Measurements from ENCODE around the gene CLCN6.
A peak's percentile ranks its signal among the peaks of the same experiment; 100 is the strongest.

The CLCN6 gene

GRCh38 chr1:11790880-11791715 is 14.9 kb upstream of the CLCN6 start:
- intact Hi-C loops (cut with DNase I) = no loop called here
- DNase-seq = peak in 40 of 42 donors; percentile 23 to 78 (median 54)

DNA sequence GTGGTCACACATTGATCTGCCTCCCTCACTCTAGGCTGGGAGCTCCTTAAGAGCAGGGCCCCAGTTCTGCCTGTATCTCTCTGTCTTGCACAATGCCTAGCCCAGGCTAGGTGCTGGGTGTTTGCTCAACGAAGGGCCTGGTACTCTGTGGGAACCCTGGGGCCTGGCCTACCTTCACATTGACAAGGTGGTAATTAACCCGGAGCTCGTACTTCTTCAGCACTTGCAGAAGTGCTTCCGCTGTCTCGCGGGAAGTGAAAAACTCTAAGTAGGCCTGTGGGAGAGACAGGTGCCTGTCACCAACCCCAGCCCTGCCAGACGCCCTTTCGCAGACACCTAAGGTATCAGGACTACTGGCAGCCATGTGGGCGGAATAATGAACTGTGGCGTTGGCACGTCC is 13.9 kb upstream of the CLCN6 start:
- peak in 25 of 42 donors; percentile 25 to 65 (median 44) for DNase-seq
- intact Hi-C loops (cut with DNase I) = no loop called here

GRCh38 chr1:11793819-11794218 is 12.2 kb upstream of the CLCN6 start:
- DNase-seq = peak in 1 of 42 donors; percentile 28
- intact Hi-C loops (cut with DNase I) = no loop called here

- intact Hi-C loops (cut with DNase I) = no loop called here
- DNase-seq = no peak
Measured at GRCh38 chr1:11794446-11795237, 11.3 kb upstream of the CLCN6 start.

GRCh38 chr1:11795238-11795890 is 10.6 kb upstream of the CLCN6 start:
- intact Hi-C loops (cut with DNase I) = no loop called here
- no peak for DNase-seq

GRCh38 chr1:11796036-11796828 is 9.8 kb upstream of the CLCN6 start:
- no peak for DNase-seq
- intact Hi-C loops (cut with DNase I) = no loop called here

DNA sequence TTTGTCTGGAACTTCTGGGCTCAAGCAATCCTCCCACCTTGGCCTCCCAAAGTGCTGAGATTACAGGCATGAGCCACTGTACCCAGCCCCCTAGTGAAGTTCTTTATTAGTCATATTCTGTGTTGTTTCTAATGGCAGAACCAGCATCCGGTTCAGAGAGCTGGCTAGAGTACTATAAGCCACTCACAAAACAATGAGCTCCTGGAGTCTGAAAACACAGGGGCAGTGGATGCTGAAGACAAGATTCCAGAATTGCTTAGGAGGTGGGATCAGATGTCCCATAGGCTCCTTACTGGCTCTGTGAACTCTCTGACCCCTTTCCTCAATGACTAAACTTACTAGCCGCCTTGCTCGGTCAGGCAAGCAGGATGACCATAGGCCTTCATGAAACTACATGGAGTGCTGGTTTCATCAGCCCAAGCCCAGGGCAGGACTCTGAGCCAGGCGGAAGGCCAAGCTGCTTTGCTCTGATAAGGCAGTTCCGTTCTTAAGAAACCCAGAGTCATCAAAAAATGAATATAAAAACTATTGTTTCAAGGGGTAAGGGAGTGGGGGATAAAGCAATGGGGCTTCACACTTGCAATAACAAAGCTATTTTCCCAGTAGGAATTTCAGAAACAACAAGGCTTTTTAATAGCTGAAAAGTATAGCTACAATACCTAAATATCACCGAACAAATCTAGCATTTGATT is 8.3 kb upstream of the CLCN6 start:
- peak in 1 of 42 donors; percentile 36 for DNase-seq
- intact Hi-C loops (cut with DNase I) = no loop called here

DNA sequence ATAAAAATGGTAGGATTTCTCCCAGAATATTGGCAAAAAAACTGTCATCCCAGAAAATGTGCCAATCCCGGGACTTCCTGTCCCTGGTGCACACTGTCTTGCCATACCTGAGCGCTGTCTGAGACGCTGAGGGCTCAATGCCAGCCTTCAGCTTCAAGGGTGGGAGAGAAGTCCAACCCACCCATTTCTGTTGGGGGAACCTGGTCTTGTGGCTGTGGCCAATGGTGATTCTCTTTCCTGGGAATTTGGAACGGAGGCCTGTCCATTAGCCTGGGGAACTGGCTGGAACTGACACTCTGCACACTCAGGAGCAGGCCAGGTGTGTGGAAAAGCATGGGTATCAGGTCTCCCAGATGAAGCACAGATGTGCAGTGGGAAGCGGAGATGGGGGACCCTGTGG is 6.9 kb upstream of the CLCN6 start:
- intact Hi-C loops (cut with DNase I) = no loop called here
- DNase-seq = peak in 1 of 42 donors; percentile 35

DNA sequence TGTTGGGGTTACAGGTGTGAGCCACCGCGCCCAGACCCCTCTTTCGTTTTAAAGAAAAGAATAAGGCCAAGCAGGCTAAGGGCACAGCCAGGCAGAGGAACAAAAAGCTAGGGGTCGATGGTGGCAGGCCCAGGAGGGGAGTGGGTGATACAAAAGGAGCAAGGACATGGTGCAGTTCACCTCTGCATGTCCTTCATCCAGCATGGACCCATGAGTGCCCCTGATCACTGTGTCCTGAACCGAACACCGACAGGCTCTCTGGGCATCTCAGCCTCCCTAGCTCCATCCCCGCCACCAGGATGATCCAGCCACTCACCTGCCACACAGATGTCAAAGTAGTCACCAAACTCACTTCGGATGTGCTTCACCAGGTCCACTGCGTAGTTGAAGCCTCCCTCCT is 6.1 kb upstream of the CLCN6 start:
- peak in 1 of 42 donors; percentile 10 for DNase-seq
- intact Hi-C loops (cut with DNase I) = loop anchor here (5.0 to 10.0 kb wide), 3 partner anchors 63 to 1325 kb away; partner anchors contain the start of genes AGTRAP, DFFA, FBXO2 and FBXO44

DNA sequence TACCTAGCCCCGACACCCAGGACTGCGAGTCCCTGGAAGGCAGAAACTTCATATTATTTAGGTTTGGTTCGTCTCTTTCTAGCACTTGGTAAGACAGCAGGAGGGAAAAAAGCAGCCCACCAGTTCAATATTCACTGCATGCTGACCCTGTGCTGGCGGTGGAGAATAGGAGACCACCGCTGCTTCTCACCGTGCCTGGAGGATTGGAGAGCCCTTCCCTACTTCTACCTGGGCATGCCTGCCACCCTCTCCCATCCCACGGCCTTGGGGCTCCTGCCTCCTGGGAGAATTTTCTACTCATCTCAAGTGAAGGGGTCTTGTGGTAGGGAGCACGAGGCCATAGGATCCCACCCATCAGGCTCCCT is 5.6 kb upstream of the CLCN6 start:
- DNase-seq = no peak
- intact Hi-C loops (cut with DNase I) = loop anchor here (5.0 to 10.0 kb wide), 3 partner anchors 63 to 1326 kb away; partner anchors contain the start of genes AGTRAP, DFFA, FBXO2 and FBXO44

DNA sequence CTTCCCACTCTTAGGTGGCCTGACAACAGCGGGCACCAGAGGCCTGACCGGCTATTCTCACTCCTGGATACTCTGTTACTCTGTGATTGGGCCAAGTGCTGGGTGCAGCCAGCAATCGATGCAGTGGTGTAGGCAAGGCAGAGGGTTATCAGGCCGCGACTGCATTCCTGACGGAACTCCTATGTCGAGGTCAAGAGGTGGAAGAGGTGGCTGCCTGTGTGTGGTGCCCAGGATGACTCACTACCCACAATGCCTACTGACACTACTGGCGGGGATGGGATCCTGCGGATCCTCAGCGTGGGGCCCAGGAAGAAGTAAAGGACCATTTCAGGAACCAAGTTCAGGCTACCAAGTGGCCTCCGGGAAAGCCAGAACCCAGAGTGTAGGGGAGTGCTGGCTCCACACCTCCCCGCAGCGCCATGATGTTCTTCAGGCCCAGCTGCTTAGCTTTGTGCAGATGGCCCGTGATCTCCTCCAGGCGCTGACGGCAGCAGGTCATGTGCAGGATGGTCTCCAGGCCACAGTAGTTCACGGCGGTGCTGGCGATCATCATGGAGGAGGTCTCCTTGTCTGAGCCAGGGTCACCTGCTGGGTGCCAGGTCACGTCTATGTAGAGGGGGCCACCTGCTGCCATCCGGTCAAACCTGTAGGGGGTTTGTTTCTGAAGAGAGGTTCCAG is 5.1 kb upstream of the CLCN6 start:
- intact Hi-C loops (cut with DNase I) = loop anchor here (5.0 to 10.0 kb wide), 3 partner anchors 64 to 1326 kb away; partner anchors contain the start of genes AGTRAP, DFFA, FBXO2 and FBXO44
- peak in 1 of 42 donors; percentile 38 for DNase-seq

DNA sequence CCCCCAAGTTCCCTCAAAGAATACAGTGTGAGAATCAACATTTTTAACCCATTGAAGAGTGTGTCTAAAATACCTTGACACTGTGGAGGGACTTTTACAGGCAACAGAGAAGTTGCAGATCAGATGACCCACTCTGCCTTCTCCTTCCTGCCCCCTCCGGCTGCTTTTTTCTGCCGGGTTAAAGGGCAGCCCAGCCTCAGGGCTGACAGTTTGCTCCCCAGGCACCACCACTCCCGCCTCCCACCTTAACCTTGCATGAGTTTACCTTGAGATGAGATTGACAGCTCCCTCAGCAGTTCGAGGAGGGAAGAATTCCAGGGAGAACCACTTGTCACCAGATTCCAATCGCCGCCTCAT is 3.4 kb upstream of the CLCN6 start:
- intact Hi-C loops (cut with DNase I) = loop anchor here (5.0 to 10.0 kb wide), 3 partner anchors 65 to 1328 kb away; partner anchors contain the start of genes AGTRAP, DFFA, FBXO2 and FBXO44
- DNase-seq = peak in 30 of 42 donors; percentile 32 to 76 (median 48)

DNA sequence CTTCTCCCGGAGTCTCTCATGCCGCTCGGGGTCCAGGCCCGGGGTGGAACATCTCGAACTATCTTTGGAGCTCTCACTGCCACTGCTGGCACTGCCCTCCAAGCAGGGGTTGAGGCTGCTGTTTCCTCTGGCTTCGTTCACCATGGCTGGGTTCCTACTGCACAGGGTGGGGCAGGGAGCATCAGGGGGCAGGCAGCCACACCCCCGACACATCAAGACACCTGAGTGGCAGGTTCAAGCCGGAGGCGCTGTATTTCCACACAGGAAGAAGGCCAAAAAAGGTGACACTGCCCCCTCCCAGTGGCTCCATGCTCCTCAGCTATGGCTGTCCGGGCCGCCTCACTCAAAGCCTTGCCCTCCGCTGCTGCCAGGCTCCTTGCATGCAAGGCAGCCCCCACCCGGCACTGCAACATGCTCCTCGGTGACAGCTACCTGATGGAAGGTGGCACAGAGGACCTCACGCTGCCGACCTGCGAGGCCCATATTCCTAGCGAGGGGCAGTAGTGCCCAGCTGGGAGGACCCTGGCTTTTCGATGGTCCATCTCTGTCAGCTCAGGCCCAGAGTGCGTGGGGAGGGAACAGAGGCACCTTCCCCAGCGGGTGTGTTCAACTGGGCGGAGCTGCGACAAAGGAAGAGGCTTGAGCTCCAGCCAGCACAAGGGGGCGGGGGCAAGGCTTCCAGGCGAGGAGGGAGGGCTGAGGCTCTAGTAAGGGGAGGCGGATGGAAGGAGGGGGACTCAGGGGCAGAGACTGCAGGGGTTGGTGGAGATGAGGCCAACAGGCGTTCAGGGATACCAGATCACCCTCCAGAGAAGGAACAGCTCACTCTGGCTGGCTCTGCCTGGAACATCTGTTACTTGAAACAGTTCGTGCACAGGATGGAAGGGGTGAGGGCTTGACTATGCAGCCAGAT is 2.8 kb upstream of the CLCN6 start:
- intact Hi-C loops (cut with DNase I) = loop anchor here (5.0 to 10.0 kb wide), 3 partner anchors 66 to 1328 kb away; partner anchors contain the start of genes AGTRAP, DFFA, FBXO2 and FBXO44

DNA sequence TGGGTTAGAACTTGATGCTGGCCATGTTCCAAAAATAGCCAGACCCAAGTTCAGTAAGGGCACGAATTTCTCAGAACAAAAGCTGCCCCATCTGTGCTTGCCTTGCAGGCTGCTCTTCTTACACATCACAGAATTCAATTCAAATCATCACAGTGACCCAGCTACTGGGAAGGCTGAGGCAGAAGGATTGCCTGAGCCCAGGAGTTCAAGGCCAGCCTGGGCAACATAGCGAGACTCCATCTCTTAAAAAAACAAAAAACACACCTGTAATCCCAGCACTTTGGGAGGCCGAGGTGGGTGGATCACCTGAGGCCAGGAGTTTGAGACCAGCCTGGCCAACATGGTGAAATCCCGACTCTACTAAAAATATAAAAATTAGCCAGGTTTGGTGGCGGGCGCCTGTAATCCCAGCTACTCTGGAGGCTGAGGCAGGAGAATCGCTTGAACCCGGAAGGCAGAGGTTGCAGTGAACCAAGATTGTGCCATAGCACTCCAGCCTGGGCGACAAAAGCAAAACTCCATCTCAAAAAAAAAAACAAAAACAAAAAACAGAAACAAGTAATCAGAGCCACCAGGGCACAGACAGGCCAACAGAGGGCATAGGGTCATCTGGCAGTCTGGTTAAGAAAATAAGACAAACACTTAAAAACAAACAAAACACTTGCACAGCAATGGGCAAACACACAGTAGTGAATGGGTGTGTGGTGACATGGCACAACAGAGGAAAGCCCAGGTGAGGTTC is 1.9 kb upstream of the CLCN6 start:
- DNase-seq = peak in 1 of 42 donors; percentile 23
- intact Hi-C loops (cut with DNase I) = loop anchor here (5.0 to 10.0 kb wide), 3 partner anchors 67 to 1329 kb away; partner anchors contain the start of genes AGTRAP, DFFA, FBXO2 and FBXO44

More for the DNA sequence above, 2.8 kb upstream of the CLCN6 start:
- peak; percentile 46 to 94 (median 74) for DNase-seq
